ENCODE measurements around the gene ARMC12. TPM values are rescaled to one million over a fixed set of nuclear protein-coding genes. Genes with fewer than 3 reads are reported as not detected.

ARMC12 gene
- total and polyA plus RNA-seq, 2 experiments from 2014 or later, result 0.83 to 3.2 TPM

GRCh38 chr6:35790683-35791082 lies 53.9 kb downstream of the ARMC12 start:
- Histone ChIP-seq H3K9me3 (ENCODE audit: low read depth) (no peaks in the 10 kb centered on the region), H3K79me2 (no peaks in the 10 kb centered on the region), H3K27ac (no peak overlapping the region), H3K4me2 (no peak overlapping the region), H2AFZ (no peak overlapping the region), H3K9me2 (replicated peaks; ENCODE audit: insufficient read depth) (no peaks in the 10 kb centered on the region), H3K4me1 (ENCODE audit: insufficient read depth) (no peaks in the 10 kb centered on the region), H3K27me3 (peaks cover 22% of the 10 kb centered on the region), H3K4me3 (no peak overlapping the region), H4K20me1 (ENCODE audit: insufficient read depth, poor library complexity, severe bottlenecking) (no peaks in the 10 kb centered on the region), H3K36me3 (replicated peaks; ENCODE audit: insufficient read depth, low read depth) (no peaks in the 10 kb centered on the region)
- no peak for TF ChIP-seq EZH2phosphoT487 (IDR thresholded peaks at IDR 0.05; ENCODE audit: low read depth, severe bottlenecking, unreplicated experiment)
- TF ChIP-seq CTCF (IDR thresholded peaks at IDR 0.05; ENCODE audit: poor library complexity), result no peak
- no peak for TF ChIP-seq EZH2 (IDR thresholded peaks at IDR 0.05; ENCODE audit: borderline replicate concordance)
- no peak for DNase-seq (ENCODE audit: low spot score)
- 92% methylated on average over 5 of the region's 5 CpGs for WGBS (ENCODE audit: low lambda C conversion rate, missing lambda C conversion rate)

GRCh38 chr6:35794536-35795452 lies 58.0 kb downstream of the ARMC12 start:
- DNase-seq (ENCODE audit: low spot score), result no peak
- Histone ChIP-seq H3K4me1 (ENCODE audit: insufficient read depth) (no peaks in the 10 kb centered on the region), H3K27me3 (no peaks in the 10 kb centered on the region), H2AFZ (no peak overlapping the region), H3K4me2 (no peak overlapping the region), H3K79me2 (no peaks in the 10 kb centered on the region), H3K9me2 (replicated peaks; ENCODE audit: insufficient read depth) (no peaks in the 10 kb centered on the region), H3K27ac (no peak overlapping the region), H3K36me3 (replicated peaks; ENCODE audit: insufficient read depth, low read depth) (no peaks in the 10 kb centered on the region), H3K9me3 (ENCODE audit: low read depth) (no peaks in the 10 kb centered on the region), H3K4me3 (no peak overlapping the region), H4K20me1 (ENCODE audit: insufficient read depth, poor library complexity, severe bottlenecking) (no peaks in the 10 kb centered on the region)
- WGBS (ENCODE audit: low lambda C conversion rate, missing lambda C conversion rate), result 95% methylated on average over 17 of the region's 17 CpGs
- TF ChIP-seq EZH2 (IDR thresholded peaks at IDR 0.05; ENCODE audit: borderline replicate concordance) (no peak), EZH2phosphoT487 (IDR thresholded peaks at IDR 0.05; ENCODE audit: low read depth, severe bottlenecking, unreplicated experiment) (no peak), CTCF (IDR thresholded peaks at IDR 0.05; ENCODE audit: poor library complexity) (no peak)

DNA sequence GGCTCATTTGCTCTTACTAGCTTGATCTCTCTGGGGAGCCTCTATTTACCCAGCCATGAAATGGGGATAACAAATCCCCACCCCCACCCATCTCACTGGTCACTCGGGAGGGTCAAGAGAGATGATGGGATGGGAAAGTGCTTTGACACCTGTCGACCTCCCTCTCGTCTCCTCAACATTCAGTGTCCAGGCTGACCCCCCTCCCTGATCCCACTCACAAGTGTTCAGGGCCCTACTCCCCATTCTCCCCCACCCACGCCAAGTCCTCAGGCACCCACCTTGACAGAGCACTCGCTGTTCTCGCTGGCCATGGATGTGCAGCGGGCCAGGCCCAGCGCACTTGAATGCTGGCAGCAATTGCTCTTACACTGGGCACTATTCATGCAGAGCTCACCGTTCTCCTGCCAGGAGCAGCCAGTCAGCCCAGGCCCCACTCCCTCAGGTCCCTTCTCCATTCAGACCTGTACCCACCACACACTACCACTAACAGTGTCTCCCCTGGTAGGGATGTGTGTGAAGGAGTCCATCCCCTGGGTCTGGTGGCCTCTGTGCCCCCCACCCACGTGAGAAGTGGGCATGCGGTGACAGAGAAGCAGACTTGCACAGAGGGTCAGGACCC lies 58.7 kb downstream of the ARMC12 start:
- H4K20me1 ChIP-seq (ENCODE audit: insufficient read depth, poor library complexity, severe bottlenecking), result no peaks in the 10 kb centered on the region
- H3K79me2 ChIP-seq, result no peaks in the 10 kb centered on the region
- no peak overlapping the region for H2AFZ ChIP-seq
- no peaks in the 10 kb centered on the region for H3K9me3 ChIP-seq (ENCODE audit: low read depth)
- no peaks in the 10 kb centered on the region for H3K36me3 ChIP-seq (replicated peaks; ENCODE audit: insufficient read depth, low read depth)
- TF ChIP-seq EZH2 (IDR thresholded peaks at IDR 0.05; ENCODE audit: borderline replicate concordance) (no peak), CTCF (IDR thresholded peaks at IDR 0.05; ENCODE audit: poor library complexity) (no peak), EZH2phosphoT487 (IDR thresholded peaks at IDR 0.05; ENCODE audit: low read depth, severe bottlenecking, unreplicated experiment) (no peak)
- H3K4me1 ChIP-seq (ENCODE audit: insufficient read depth), result no peaks in the 10 kb centered on the region
- no peak overlapping the region for H3K4me3 ChIP-seq
- H3K4me2 ChIP-seq, result no peak overlapping the region
- no peak for DNase-seq (ENCODE audit: low spot score)
- H3K9me2 ChIP-seq (replicated peaks; ENCODE audit: insufficient read depth), result no peaks in the 10 kb centered on the region
- WGBS (ENCODE audit: low lambda C conversion rate, missing lambda C conversion rate), result 92% methylated on average over 11 of the region's 11 CpGs
- no peaks in the 10 kb centered on the region for H3K27me3 ChIP-seq
- no peak overlapping the region for H3K27ac ChIP-seq

All from hepatocyte (in vitro differentiated cells).